Breast epithelium (tissue), 3 donors: Measurements from ENCODE around the gene COMMD1.

Experiments
- CTCF ChIP-seq, 3 donors: fragments of 450-650 bp; IDR thresholded peaks; one replicate each; pipeline ENCODE4 v1.5.1; 2016 to 2017; ENCODE audit warnings: antibody characterized with exemption in 3 of 3, mild to moderate bottlenecking in 3 of 3, moderate library complexity in 3 of 3
- POLR2A ChIP-seq: fragments of 450-650 bp; IDR thresholded peaks from one replicate; pipeline ENCODE4 v1.6.1; 2016; ENCODE audit warnings: antibody characterized with exemption, mild to moderate bottlenecking, moderate library complexity

GRCh38 chr2:62014102-62014501, 108.6 kb downstream of the COMMD1 start:
- TF ChIP-seq POLR2A (no peak), CTCF (IDR thresholded peaks at IDR 0.05) (no peak)
